Psoas muscle (tissue), 8 donors: ENCODE results near the gene KCNIP3. TPM values are rescaled to one million over a fixed set of nuclear protein-coding genes. Genes with fewer than 3 reads are reported as not detected.

Experiments used
- ATAC-seq, 4 donors: fragments of 200-7000 bp; cut with Tn5 transposase; one replicate each; pipeline ENCODE4 v1.9.1; 2020; ENCODE audit warnings: moderate library complexity in 3 of 4, mild to moderate bottlenecking in 2 of 4
- DNase-seq, 2 donors: peaks; one replicate each; pipeline ENCODE4 v3.0.0-alpha.2; 2020
- H3K27ac ChIP-seq: fragments of 200-600 bp; one replicate; pipeline ENCODE4 v1.8.0; 2022
- H3K27me3 ChIP-seq, 3 donors: fragments of 200-600 bp in 1 of 3; one replicate each; pipeline versions ENCODE4 v1.6.1 to v1.8.0; 2013 to 2022; ENCODE audit warnings: low read length in 2 of 3, mild to moderate bottlenecking in 2 of 3, moderate library complexity in 1 of 3; ENCODE audit not compliant: insufficient read depth in 3 of 3
- H3K36me3 ChIP-seq, 2 donors: fragments of 200-600 bp in 1 of 2; one replicate each; pipeline versions ENCODE4 v1.6.1 to v1.8.0; 2013 to 2022; ENCODE audit warnings: low read depth in 1 of 2, mild to moderate bottlenecking in 1 of 2, moderate library complexity in 1 of 2; ENCODE audit not compliant: insufficient read depth in 1 of 2
- H3K4me1 ChIP-seq: fragments of 200-600 bp; one replicate; pipeline ENCODE4 v1.8.0; 2022
- H3K4me3 ChIP-seq: fragments of 200-600 bp; one replicate; pipeline ENCODE4 v1.8.0; 2022; ENCODE audit warnings: mild to moderate bottlenecking
- H3K9me3 ChIP-seq: fragments of 200-600 bp; one replicate; pipeline ENCODE4 v1.8.0; 2022
- WGBS, 3 donors: extraction: QIAGEN DNeasy Blood & Tissue Kit; methylation state at CpG; one replicate each; pipeline versions ENCODE4 v1.1.6 to v1.1.7; 2013; 5-methylcytosine and 5-hydroxymethylcytosine counted together
- intact Hi-C, 2 donors: fragments of 100-400 bp; cut with DNase I; formaldehyde crosslinking; loops; one replicate each; pipeline versions ENCODE4 v1.11.0 to v1.14.2; 2022
- polyA plus RNA-seq, 3 donors: library from polyadenylated mRNA; stranded (reverse); fragments of 200-250 nt; gene quantifications; one replicate each; pipeline ENCODE4 v1.2.3, GENCODE V29; 2013
- total RNA-seq, 4 donors: library from RNA; stranded (reverse); fragmentation: NEBNext Ultra II Directional in 2 of 4; extraction: Animal tissue kit (Norgen Biotek cat#: 25700) in 2 of 4; gene quantifications; one replicate each; pipeline versions ENCODE4 v1.2.1 to v1.2.4, GENCODE V29; 2021 to 2023
- TF ChIP-seq, protein P1 (sequence below): fragments of 200-600 bp; IDR thresholded peaks from one replicate; pipeline ENCODE4 v1.8.0; 2022; ENCODE audit warnings: antibody characterized with exemption
- donor health status: healthy with polysubstance abuse.
- donor health status: DM: no; HTN: no; CAD: no; lungs with moderate emphysema.
- donor health status: Bipolar disorder and iron deficiency.
- donor health status: healthy.
- donor health status: DM: yes; HTN: yes; CAD: no.
- donor health status: DM: no; HTN: no; CAD: no.
- donor health status: DM: no; HTN: no; CAD: no.
- donor health status: DM: yes; HTN: yes; CAD: no.

Gene KCNIP3
- total and polyA plus RNA-seq, 7 donors = 0.93 to 2.0 (median 1.3) TPM

GRCh38 chr2:95278637-95279225 lies 18.4 kb upstream of the KCNIP3 start:
- no peaks in the 10 kb centered on the region for H3K4me1 ChIP-seq
- ATAC-seq (no peak), DNase-seq (peak in 1 of 2 donors; percentile 51)
- no peaks in the 10 kb centered on the region for H3K27me3 ChIP-seq
- H3K27ac ChIP-seq = no peak overlapping the region
- no peaks in the 10 kb centered on the region for H3K36me3 ChIP-seq
- 93 to 95% (median 94%) methylated on average over 11 to 12 of the region's 12 CpGs for WGBS, 3 donors
- intact Hi-C loops = no loop called here
- no peaks in the 10 kb centered on the region for H3K9me3 ChIP-seq
- TF ChIP-seq, protein P1, sequence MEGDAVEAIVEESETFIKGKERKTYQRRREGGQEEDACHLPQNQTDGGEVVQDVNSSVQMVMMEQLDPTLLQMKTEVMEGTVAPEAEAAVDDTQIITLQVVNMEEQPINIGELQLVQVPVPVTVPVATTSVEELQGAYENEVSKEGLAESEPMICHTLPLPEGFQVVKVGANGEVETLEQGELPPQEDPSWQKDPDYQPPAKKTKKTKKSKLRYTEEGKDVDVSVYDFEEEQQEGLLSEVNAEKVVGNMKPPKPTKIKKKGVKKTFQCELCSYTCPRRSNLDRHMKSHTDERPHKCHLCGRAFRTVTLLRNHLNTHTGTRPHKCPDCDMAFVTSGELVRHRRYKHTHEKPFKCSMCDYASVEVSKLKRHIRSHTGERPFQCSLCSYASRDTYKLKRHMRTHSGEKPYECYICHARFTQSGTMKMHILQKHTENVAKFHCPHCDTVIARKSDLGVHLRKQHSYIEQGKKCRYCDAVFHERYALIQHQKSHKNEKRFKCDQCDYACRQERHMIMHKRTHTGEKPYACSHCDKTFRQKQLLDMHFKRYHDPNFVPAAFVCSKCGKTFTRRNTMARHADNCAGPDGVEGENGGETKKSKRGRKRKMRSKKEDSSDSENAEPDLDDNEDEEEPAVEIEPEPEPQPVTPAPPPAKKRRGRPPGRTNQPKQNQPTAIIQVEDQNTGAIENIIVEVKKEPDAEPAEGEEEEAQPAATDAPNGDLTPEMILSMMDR = no peak
- H3K4me3 ChIP-seq = no peak overlapping the region

- ATAC-seq (no peak), DNase-seq (peak in 1 of 2 donors; percentile 16)
- Histone ChIP-seq H3K4me3 (no peak overlapping the region), H3K9me3 (no peaks in the 10 kb centered on the region), H3K27me3 (no peaks in the 10 kb centered on the region), H3K36me3 (no peaks in the 10 kb centered on the region), H3K4me1 (no peaks in the 10 kb centered on the region), H3K27ac (no peak overlapping the region)
- TF ChIP-seq, protein P1 = no peak
- 88 to 96% (median 94%) methylated on average over 19 of the region's 19 CpGs for WGBS, 3 donors
- intact Hi-C loops = no loop called here
These were observed 17.6 kb upstream of the KCNIP3 start for GRCh38 chr2:95279435-95280035.

DNA sequence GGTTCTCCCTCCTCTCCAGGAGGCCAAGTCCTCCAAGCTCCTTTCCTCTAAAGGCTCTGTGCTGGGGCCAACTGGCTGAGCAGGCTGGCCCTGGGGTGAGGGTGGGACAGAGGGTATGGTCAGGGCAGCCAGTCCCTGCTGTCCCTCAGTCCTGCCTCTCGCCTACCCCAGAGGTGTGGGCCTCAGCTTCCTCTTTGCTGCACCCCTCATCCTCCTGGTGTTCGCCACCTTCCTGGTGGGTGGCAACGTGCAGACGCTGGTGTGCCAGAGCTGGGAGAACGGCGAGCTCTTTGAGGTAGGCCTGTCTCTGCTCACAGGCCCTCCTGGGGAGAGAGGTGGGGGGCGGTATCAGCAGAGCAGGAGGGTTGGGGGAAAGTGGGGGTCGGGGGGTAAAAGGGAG lies 16.1 kb upstream of the KCNIP3 start:
- no peak for ATAC-seq
- WGBS, 3 donors = 90 to 92% (median 90%) methylated on average over 8 of the region's 8 CpGs
- TF ChIP-seq, protein P1 = no peak

GRCh38 chr2:95281786-95282185 lies 15.4 kb upstream of the KCNIP3 start:
- Histone ChIP-seq H3K4me1 (no peaks in the 10 kb centered on the region), H3K4me3 (no peak overlapping the region), H3K27me3 (no peaks in the 10 kb centered on the region), H3K27ac (no peak overlapping the region), H3K9me3 (no peaks in the 10 kb centered on the region), H3K36me3 (no peaks in the 10 kb centered on the region)
- intact Hi-C loops = no loop called here
- ATAC-seq = no peak
- WGBS, 3 donors = 89 to 93% (median 91%) methylated on average over 8 of the region's 8 CpGs
- DNase-seq = no peak
- TF ChIP-seq, protein P1 = no peak

More for the DNA sequence above, 16.1 kb upstream of the KCNIP3 start:
- DNase-seq = no peak
- Histone ChIP-seq H3K9me3 (no peaks in the 10 kb centered on the region), H3K27me3 (no peaks in the 10 kb centered on the region), H3K36me3 (no peaks in the 10 kb centered on the region), H3K4me1 (no peaks in the 10 kb centered on the region), H3K27ac (no peak overlapping the region), H3K4me3 (no peak overlapping the region)
- intact Hi-C loops = no loop called here
